Hippocampal formation (tissue), 2 donors: ENCODE data around the gene TTC12.
A peak's percentile ranks its signal among the peaks of the same experiment; 100 is the strongest.

Source experiments
- DNase-seq, 2 donors: peaks; one replicate each; lab custom pipeline; 2025; lab: John Stamatoyannopoulos, UW

The TTC12 gene

DNA sequence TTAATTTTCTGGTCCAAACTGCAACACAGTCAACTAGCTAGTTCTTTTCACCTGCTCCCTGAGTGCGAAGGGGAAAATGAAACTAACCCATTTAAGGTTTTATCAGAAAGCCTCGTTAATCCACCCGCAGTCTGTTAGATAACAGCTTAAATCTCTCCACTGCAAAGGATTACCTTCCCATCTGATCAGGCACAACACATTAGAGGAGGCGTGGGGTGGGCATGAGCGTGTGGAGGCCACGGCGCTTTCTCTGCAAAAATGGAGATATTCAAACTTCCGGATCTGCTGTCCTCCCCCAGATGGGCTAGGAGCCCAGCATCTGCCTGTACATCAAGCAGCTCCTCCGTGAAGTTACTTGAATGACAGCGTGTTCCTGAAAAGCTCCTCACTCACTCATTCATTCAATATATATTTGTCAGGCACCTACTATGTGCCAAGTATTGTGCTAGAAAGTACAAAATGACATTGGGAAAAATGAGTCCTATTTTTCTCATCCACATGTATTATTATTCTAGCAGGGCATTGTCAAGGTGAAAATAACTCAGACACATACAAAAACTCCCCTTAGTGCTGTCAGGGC is 59.7 kb downstream of the TTC12 start:
- DNase-seq: no peak

DNA sequence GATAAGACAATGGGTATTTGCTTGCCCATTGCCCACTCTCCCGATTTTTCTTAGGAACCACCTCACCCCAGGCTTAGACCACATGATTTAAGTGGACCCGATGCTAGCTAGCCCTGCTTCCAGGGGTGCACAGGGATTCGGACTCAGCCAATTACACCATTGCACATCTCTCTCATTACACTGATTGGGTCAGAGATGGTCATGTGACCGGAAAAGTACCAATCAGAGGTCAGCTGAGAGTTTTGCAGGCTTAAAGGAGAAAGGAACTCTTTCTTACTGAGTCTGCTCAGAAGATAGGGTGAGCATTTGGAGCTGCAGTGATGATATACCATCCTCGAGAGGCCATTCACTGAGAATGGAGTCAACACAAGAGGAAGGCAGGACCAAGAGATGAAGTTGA is 61.0 kb downstream of the TTC12 start:
- no peak for DNase-seq

DNA sequence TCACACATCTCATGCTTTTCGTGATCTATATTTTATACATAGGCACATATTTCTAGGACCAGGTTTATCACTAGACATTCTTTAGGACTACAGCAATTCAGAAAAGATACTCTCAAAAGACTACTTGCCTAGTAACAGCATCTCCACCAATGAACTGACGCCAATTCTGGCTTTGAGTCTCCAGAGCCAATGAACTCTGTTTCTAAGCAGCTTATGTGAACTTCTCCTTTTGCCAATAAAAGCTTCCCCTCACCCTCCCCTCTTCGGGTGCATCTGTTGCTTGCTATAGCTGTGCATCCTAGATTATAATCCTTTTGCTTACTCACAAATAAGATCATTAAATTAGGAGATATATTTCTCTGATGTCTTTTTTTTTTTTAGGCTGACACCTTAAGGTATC is 61.8 kb downstream of the TTC12 start:
- peak in 1 of 2 donors; percentile 9 for DNase-seq

DNA sequence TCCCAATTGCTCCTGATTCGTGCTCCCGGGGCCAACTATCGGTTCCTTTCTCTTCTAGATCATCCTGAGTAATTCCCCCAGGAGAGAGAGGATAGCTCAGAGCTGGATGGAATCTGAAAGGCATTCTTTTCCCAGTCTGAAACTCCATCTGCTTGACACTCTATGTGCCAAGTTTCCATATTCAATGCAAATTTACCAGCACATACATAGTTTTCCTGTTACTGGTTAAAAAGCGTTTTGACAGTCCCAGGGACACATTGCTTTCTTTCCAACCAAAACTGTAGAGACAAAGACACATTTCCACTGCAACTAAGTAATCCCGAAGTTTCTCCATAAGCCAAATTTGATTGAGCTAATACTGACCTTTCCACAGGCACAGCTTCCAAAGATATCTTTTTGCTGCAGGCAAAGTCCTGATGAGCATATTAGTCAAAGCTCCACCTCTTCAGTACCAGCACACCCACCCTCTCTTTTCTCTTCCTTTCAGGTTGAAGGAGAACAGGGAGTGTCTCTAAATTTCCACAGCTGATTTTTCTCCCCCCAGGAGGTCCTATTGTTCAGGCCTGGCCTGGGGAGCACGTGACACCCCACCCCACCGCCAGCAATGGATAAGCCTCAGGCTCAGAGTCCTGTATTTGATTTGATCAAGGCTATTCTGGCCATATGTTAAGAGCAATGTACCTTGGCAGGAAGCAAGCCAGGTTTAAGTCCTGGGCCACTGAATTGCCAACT is 63.5 kb downstream of the TTC12 start:
- peak in 1 of 2 donors; percentile 4 for DNase-seq

DNA sequence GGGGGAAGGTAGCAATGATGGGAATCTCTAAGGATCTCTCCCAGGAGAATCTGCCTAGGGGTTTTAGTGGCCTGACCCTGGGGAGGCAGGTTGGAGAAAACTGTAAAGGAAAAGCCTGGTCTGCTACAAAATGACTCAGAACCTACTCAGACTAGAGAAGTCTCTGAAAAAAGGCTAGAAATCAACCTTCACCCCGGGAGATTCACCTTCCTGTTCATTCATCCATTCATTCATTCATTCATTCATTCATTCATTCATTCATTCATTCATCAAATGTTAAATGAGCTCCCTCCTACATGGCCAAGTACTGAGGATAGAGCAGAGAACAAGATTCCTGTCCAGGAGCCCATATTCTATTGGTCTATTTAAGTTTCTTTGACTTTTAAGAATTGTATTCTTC is 64.3 kb downstream of the TTC12 start:
- DNase-seq: no peak

DNA sequence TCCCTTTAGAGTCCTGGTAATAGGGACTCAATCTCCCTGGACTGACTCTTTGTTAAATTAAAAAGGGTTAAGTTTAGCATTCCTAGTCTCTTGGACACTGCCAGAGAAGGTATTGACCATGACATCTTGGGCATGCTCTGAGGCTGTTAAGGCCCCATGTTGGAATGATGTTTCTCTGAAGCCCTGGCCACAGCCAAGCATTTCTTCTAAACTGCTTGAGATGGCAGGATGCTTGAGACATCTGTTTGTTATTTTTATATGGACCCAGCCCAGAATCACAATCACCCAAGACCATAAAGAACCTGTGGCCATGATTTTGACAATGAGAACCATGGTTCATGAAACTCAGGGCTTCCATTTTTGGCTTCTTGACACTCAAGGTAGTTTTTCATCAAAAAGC is 67.7 kb downstream of the TTC12 start:
- DNase-seq: no peak

DNA sequence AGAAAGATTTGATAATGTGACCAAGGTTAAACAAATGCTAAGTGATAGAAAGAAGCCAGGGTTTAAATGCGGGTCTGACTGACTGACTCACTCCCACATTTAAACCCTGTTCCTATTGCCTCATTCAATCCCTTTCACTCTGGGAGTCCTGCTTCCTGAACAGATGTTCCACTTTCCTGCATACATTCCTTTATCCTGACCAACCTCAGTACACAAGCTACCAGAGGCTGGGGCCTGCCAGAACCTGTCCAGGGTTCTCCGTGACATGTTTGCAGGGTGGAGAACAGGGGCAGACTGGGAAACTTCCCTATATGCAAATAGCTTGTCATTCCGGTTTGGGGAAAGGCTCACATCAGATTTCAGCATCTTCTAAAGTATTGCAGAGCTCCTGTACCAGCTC is 70.2 kb downstream of the TTC12 start:
- DNase-seq: no peak

- no peak for DNase-seq
These were observed 71.4 kb downstream of the TTC12 start for GRCh38 chr11:113385749-113386148.

DNA sequence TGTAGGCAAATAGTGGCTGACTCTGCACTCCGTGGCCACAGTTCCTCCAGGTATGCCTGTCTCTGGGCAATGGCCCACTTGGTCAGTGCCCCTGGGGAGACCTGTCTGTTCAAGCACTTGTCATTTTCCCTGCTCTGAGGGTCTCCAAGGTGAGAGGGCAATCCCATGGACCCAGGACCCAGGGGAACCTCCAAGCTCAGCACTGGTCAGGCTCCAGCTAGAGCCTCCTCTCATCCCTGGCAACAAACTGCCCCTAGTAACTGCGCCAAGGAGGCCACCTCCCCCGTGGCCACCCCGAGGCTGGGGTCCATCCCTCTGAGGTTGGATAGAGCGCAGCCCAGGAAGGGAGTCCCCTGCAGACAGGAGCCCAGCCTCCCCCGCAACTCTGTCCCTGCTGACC is 72.5 kb downstream of the TTC12 start:
- DNase-seq: no peak

- no peak for DNase-seq
These were observed 73.3 kb downstream of the TTC12 start, which contains the start of gene ANKK1 for GRCh38 chr11:113387605-113388211. ANKK1 (plus strand) TSS chr11:113387779; CDS start chr11:113387885, 106 bp downstream.

DNA sequence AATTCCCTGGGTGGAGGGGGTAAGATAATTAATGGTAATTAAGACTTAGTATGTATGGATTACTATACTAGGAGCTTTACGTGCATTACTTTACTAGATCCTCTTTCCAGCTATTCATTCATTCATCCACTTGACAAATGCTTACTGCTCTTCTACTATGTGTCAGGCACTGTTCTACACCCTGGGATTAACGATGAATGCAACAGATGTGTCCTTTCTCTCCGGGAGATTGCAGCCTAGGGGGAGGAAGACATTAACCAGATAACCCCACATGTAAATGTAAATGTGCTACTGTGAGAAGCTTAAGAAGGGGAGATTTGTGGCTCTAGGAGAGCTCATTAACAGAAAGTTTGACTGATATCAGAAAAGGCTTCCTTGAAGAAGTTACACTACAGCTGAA is 74.9 kb downstream of the TTC12 start:
- no peak for DNase-seq

DNA sequence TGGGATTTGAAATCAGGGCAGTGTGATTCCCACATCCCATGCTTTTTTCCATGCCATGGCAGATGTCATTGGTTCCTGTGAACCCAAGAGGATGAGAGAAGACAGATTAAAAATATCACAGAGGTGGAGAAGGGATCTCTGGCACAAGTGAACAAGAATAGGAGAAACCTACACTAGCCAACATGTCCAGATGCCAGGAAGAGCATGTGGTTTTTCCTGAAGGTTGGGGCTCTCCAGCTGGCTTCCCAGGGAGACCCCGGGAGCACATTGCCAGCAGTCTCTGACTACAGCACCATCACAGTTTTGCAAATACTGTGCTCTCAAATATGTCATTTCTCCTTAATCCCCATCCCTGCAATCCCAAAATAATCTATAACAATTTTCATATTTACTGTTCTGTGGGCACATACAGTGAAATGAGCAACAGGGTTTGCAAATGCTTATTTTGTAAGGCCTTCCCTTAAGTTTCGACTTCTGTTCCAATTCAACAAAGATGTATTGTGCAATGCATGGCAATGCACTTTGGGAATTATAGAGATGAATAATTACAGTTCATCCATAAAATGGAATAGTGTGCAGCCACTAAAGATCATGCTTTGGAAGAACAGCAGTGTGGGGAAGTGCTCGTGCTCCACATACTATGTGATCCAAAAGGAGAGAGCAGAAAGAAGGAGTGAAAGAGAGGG is 78.0 kb downstream of the TTC12 start:
- DNase-seq: no peak

GRCh38 chr11:113393501-113393985 is 79.2 kb downstream of the TTC12 start:
- DNase-seq: no peak

DNA sequence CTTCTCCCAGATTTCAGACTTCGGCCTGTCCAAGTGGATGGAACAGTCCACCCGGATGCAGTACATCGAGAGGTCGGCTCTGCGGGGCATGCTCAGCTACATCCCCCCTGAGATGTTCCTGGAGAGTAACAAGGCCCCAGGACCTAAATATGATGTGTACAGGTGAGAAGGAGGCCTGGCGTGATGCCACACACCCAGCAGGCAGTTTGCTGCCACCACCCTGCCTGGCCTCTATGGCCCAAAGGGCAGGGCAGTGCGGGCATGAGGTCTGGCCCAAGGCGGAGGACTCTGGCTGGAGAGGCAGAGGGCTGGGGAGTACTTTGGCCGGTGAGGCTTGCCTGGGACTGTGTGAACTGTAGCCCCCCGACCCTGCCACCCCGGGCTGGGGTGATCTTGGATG is 80.5 kb downstream of the TTC12 start:
- no peak for DNase-seq

GRCh38 chr11:113395782-113396336 is 81.5 kb downstream of the TTC12 start:
- no peak for DNase-seq

DNA sequence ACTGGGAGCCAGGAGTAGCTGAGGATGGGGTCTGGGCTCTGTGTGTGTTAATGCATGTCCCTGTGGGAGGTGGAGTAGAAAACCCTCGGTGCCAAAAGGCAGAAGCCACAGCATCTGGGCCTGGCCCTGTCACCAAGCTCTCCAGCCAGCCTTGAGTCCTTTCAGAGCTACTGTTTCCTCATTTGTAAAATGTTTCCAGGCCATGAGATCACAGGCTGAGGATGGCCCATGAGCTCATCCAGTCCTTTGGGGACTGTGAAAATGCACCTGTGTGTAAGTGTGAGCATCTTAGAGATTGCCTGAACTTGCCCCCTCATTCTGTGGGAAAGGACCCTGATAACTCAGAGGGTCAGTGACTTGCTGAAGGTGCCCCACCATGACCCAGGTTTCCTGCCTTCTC is 82.3 kb downstream of the TTC12 start:
- no peak for DNase-seq

GRCh38 chr11:113397212-113397611 is 82.8 kb downstream of the TTC12 start:
- no peak for DNase-seq

DNA sequence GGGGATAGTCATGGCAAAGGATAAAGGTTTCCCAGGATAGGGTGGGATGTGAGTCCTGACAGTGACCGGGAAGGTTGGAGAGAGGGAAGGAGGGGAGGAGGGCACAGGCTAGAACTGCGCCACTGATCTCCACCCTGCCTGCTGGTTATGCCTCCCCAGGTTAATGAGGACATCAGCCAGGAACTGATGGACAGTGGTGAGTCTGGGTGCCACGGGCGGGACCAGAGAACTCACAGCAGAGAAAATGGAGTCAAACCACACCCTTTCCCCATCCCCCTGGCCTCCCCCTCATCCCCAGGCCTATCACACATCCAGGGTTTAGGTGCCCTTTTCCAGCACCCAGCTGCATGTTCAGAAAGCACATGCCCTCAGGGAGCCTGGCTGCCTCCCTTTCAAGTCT is 83.4 kb downstream of the TTC12 start:
- DNase-seq: no peak

GRCh38 chr11:113398669-113399430 is 84.5 kb downstream of the TTC12 start:
- no peak for DNase-seq

DNA sequence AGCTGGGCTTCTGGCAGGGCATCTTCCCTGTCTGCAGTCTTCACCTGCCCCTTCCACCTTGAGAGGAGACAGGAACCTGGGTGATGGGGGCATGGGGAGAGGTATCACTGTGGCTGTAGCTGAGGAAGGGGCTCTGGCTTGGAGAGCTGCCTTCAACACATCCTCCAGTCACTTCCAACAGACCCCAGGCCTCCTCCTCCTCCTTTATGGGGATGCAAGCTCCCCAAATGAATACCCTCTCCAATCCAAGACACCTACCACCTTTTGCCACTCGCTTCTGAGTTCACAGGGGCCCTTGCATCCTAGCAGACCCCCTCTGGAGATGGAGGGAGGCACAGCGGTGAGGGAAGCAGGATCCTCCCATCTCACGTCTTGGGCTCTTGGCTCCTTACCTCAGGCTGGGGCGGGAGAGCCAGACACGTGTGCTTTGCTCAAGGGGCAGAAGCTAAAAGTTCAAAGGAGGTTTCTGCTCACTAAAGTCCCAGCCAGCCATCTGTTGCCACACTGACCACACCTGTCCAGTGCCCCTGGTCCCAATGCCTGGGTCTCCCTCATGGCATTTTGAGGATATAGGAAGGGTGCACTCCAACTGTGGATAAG is 86.3 kb downstream of the TTC12 start:
- no peak for DNase-seq

GRCh38 chr11:113401718-113402117 is 87.3 kb downstream of the TTC12 start:
- no peak for DNase-seq
